Gastrocnemius medialis (tissue), 4 donors: Measurements from ENCODE around the gene TMED1. TPM values are rescaled to one million over a fixed set of nuclear protein-coding genes. Genes with fewer than 3 reads are reported as not detected.
A peak's percentile ranks its signal among the peaks of the same experiment; 100 is the strongest.

Experiments
- ATAC-seq, 2 donors: fragments of 150-250 bp; one replicate each; pipeline ENCODE4 v1.9.1; 2016
- DNase-seq, 2 donors: peaks; one replicate each; pipeline ENCODE4 v3.0.0-alpha.2; 2019
- H3K27ac ChIP-seq, 4 donors: fragments of 200-600 bp; sonication (generic); 1 replicate in 1 of 4; 2 replicates in 3 of 4; pipeline ENCODE4 v1.5.1; 2016 to 2018; ENCODE audit warnings: mild to moderate bottlenecking in 2 of 4, moderate library complexity in 1 of 4
- H3K27me3 ChIP-seq, 3 donors: fragments of 200-600 bp; sonication (generic) in 2 of 3; 1 replicate in 1 of 3; 2 replicates in 2 of 3; pipeline versions ENCODE4 v1.5.1 to v1.6.0; 2016 to 2019; ENCODE audit warnings: mild to moderate bottlenecking in 1 of 3, moderate library complexity in 1 of 3
- H3K36me3 ChIP-seq, 2 donors: fragments of 200-600 bp; sonication (generic) in 1 of 2; one replicate each; pipeline ENCODE4 v1.5.1; 2017 to 2018
- H3K4me1 ChIP-seq, 2 donors: fragments of 200-600 bp; sonication (generic) in 1 of 2; one replicate each; pipeline ENCODE4 v1.5.1; 2016 to 2017; ENCODE audit warnings: mild to moderate bottlenecking in 2 of 2
- H3K4me3 ChIP-seq, 4 donors: fragments of 200-600 bp; sonication (generic) in 3 of 4; 1 replicate in 1 of 4; 2 replicates in 3 of 4; pipeline ENCODE4 v1.5.1; 2016 to 2019; ENCODE audit warnings: mild to moderate bottlenecking in 2 of 4
- H3K9me3 ChIP-seq, 3 donors: fragments of 200-600 bp; sonication (generic) in 2 of 3; 1 replicate in 1 of 3; 2 replicates in 2 of 3; pipeline ENCODE4 v1.5.1; 2016 to 2019
- POLR2A ChIP-seq, 2 donors: fragments of 450-650 bp; IDR thresholded peaks; one replicate each; pipeline ENCODE4 v1.6.1; 2017; ENCODE audit warnings: antibody characterized with exemption in 2 of 2, mild to moderate bottlenecking in 2 of 2, moderate library complexity in 2 of 2
- in situ Hi-C, 4 donors: fragments of 200-750 bp; cut with MboI; loops; one replicate each; pipeline versions ENCODE4 v1.15.0 to v1.8.0; 2017; ENCODE audit warnings: low sequenced_read_pairs in 4 of 4
- intact Hi-C: fragments of 100-400 bp; cut with DNase I; formaldehyde crosslinking; loops from one replicate; pipeline ENCODE4 v1.15.1; 2023; ENCODE audit warnings: low total_unique reads
- total RNA-seq, 4 donors: library from RNA; depleted of rRNA; stranded (reverse); fragments of >200 nt; gene quantifications; one replicate each; pipeline versions ENCODE4 v1.1.0 to v1.2.3, GENCODE V29; 2016
- TF ChIP-seq, protein P1 (sequence below), 5 experiments: fragments of 450-650 bp in 3 of 5; fragments of 200-600 bp in 2 of 5; sonication (generic) in 2 of 5; IDR thresholded peaks in 4 of 5; conservative IDR thresholded peaks in 1 of 5; 1 replicate in 4 of 5; 2 replicates in 1 of 5; pipeline ENCODE4 v1.5.1; 2016 to 2019; ENCODE audit warnings: antibody characterized with exemption in 5 of 5, mild to moderate bottlenecking in 3 of 5, moderate library complexity in 3 of 5

The TMED1 gene
- total RNA-seq, 4 donors from 2014 or later: 33.0 to 90.0 (median 57.1) TPM

DNA sequence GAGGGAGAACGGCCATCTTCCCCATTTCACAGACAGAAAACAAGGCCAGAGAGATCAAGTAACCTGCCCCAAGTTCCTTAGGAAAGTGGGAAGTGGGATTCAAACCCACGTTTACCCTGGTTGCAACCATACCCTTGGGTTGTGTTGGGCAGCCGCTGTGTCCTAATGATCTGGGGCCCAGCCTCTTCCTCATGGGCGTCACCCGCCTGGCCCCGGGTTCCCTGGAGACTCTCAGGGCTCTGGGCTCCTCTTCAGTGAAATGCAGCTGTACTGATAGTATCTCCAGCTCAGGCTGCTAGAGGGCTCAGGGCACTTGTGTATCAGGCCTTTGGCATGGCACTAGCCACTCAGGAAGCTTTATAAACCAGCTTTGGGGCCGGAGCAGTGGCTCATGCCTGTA, 9.8 kb downstream of the TMED1 start:
- ATAC-seq: no peak
- no peak for DNase-seq
- intact Hi-C loops: no loop called here

DNA sequence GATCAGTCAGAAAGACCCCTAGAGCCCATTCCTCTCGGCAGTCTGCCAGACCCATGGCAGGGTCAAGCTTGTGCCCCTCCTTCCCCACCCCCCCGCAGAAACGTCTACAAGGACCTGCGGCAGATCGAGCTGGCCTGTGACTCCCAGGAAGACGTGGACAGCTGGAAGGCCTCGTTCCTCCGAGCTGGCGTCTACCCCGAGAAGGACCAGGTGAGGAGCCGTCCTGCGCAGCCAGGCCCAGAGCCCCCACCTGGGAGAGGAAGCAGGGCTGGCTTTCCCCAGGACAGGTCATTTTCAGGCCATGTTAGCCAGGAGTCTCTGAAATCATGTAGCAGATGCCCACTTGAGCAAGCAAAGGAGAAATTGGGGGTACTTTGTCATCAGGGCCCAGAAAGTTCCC, 12.3 kb downstream of the TMED1 start:
- intact Hi-C loops (no loop called here), in situ Hi-C loops (no loop called here)
- Histone ChIP-seq H3K4me1 (peaks cover 4 to 5% of the 10 kb centered on the region in 2 donors), H3K27ac (no peak overlapping the region), H3K4me3 (no peak overlapping the region), H3K36me3 (peaks cover 0 to 68% of the 10 kb centered on the region in 2 donors), H3K9me3 (no peaks in the 10 kb centered on the region), H3K27me3 (no peaks in the 10 kb centered on the region)
- ATAC-seq (no peak), DNase-seq (no peak)
- TF ChIP-seq POLR2A (IDR thresholded peaks at IDR 0.05): no peak

More for the DNA sequence above, 9.8 kb downstream of the TMED1 start:
- in situ Hi-C loops: no loop called here
- Histone ChIP-seq H3K4me1 (no peaks in the 10 kb centered on the region), H3K27me3 (no peaks in the 10 kb centered on the region), H3K27ac (no peak overlapping the region), H3K36me3 (peaks cover 0 to 76% of the 10 kb centered on the region in 2 donors), H3K4me3 (no peak overlapping the region), H3K9me3 (no peaks in the 10 kb centered on the region)
- TF ChIP-seq, protein P1, sequence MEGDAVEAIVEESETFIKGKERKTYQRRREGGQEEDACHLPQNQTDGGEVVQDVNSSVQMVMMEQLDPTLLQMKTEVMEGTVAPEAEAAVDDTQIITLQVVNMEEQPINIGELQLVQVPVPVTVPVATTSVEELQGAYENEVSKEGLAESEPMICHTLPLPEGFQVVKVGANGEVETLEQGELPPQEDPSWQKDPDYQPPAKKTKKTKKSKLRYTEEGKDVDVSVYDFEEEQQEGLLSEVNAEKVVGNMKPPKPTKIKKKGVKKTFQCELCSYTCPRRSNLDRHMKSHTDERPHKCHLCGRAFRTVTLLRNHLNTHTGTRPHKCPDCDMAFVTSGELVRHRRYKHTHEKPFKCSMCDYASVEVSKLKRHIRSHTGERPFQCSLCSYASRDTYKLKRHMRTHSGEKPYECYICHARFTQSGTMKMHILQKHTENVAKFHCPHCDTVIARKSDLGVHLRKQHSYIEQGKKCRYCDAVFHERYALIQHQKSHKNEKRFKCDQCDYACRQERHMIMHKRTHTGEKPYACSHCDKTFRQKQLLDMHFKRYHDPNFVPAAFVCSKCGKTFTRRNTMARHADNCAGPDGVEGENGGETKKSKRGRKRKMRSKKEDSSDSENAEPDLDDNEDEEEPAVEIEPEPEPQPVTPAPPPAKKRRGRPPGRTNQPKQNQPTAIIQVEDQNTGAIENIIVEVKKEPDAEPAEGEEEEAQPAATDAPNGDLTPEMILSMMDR (IDR thresholded peaks at IDR 0.05 in 4 of 5, conservative IDR thresholded peaks at IDR 0.05 in 1 of 5): no peak
- no peak for TF ChIP-seq POLR2A (IDR thresholded peaks at IDR 0.05)

DNA sequence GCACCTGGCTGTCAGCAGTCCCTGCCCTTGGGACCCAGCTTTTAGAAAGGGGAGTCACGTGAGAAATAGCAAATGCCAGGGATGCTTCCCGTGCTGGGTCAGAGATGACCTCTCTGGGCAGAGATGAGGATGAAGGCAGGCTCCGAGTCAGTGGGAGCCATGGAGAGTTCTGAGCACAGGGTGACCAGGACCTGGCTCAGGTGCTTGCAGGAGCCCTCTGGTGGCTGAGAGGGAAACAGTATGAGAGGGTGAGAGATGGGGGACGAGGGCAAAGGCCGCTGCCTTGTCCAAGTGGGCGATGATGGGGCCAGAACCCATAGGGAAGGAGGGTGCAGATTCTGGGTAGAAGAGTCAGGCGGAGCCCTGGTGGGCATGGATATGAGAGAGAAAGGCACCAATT, 15.8 kb downstream of the TMED1 start:
- TF ChIP-seq, protein P1 (IDR thresholded peaks at IDR 0.05 in 4 of 5, conservative IDR thresholded peaks at IDR 0.05 in 1 of 5): peak in 1 of 5 experiments; percentile 11
- no peak for TF ChIP-seq POLR2A (IDR thresholded peaks at IDR 0.05)
- peaks cover 4 to 5% of the 10 kb centered on the region in 2 donors for H3K4me1 ChIP-seq

DNA sequence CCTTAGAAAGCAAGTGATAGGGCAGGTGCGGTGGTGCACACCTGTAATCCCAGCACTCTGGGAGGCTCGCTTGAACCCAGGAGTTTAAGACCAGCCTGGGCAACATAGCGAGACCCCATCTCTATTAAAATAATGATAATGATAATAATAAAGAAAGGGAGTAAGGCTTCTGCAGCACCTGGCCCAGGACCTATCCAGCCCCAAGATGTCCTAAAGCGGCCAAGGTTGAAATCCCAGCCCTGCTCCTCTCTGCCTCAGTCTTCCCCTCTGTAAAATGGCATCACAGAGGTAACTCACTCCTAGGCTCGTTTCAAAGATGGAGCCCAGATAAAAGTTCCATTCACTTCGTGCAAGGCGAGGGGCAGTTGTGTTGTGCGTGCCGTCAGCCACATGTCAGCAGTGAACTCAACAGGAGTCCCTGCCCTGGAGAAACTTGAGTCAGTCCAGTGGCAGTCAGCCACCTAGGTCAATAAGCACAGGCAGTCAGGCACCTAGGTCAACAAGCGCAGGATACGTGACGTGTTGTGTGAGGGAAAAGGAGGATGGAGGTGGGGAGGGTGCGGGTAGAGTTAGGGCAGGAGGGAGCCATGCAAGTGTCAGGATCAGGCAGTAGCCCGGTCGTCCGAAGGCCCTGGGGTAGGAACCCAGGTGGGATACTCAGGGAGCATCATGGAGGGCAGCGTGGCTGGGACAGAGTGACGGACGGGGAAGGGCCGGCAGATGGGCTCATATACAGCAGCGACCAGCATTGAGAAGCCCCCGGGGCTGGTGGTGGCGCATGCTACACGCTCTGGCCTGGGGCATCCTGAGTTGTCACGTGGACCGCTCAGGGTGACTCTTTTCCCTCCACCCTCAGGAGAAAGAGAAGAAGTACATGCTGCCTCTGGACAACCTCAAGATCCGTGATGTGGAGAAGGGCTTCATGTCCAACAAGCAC, 16.6 kb downstream of the TMED1 start:
- Histone ChIP-seq H3K36me3 (peaks cover 0 to 49% of the 10 kb centered on the region in 2 donors), H3K4me3 (no peak overlapping the region), H3K27me3 (no peaks in the 10 kb centered on the region), H3K9me3 (no peaks in the 10 kb centered on the region), H3K27ac (no peak overlapping the region), H3K4me1 (peaks cover 4 to 5% of the 10 kb centered on the region in 2 donors)
- TF ChIP-seq, protein P1 (IDR thresholded peaks at IDR 0.05 in 4 of 5, conservative IDR thresholded peaks at IDR 0.05 in 1 of 5): no peak
- no peak for TF ChIP-seq POLR2A (IDR thresholded peaks at IDR 0.05)
- ATAC-seq (no peak), DNase-seq (no peak)
- in situ Hi-C loops: no loop called here
- intact Hi-C loops: no loop called here

More for the DNA sequence above, 15.8 kb downstream of the TMED1 start:
- Histone ChIP-seq H3K27me3 (no peaks in the 10 kb centered on the region), H3K36me3 (peaks cover 0 to 50% of the 10 kb centered on the region in 2 donors), H3K27ac (peak overlapping the region in 1 of 4 donors; percentile 50), H3K4me3 (no peak overlapping the region), H3K9me3 (no peaks in the 10 kb centered on the region)
- ATAC-seq: no peak
- no peak for DNase-seq
- in situ Hi-C loops: no loop called here
- intact Hi-C loops: no loop called here
